Astrocyte of the spinal cord (primary cell): ENCODE results near the gene HRH3.

Experiments used
- DNase-seq: peaks from one replicate; pipeline ENCODE4 v3.0.0; 2011; ENCODE audit warnings: low read depth, low spot score
- H3K4me3 ChIP-seq: 2 replicates; pipeline ENCODE4 v1.5.1; 2011; ENCODE audit warnings: low read depth, mild to moderate bottlenecking, low read length, moderate library complexity
- CTCF ChIP-seq: IDR thresholded peaks from 2 replicates; pipeline ENCODE4 v1.5.1; 2012; ENCODE audit warnings: low read depth, mild to moderate bottlenecking, low read length, inconsistent platforms
- in situ Hi-C: cut with HindIII; loops from 2 replicates; pipeline ENCODE4 v1.10.0; 2017; ENCODE audit warnings: low sequenced_read_pairs

Gene HRH3

GRCh38 chr20:62232194-62232593 lies 12.1 kb upstream of the HRH3 start:
- no peak for TF ChIP-seq CTCF
- DNase-seq = no peak
- in situ Hi-C loops = no loop called here
- no peak overlapping the region for H3K4me3 ChIP-seq

GRCh38 chr20:62231292-62231691 lies 11.2 kb upstream of the HRH3 start:
- in situ Hi-C loops = no loop called here
- no peak overlapping the region for H3K4me3 ChIP-seq
- TF ChIP-seq CTCF = no peak
- no peak for DNase-seq

GRCh38 chr20:62230696-62231095 lies 10.6 kb upstream of the HRH3 start:
- no peak for DNase-seq
- no peak for TF ChIP-seq CTCF
- no peak overlapping the region for H3K4me3 ChIP-seq
- in situ Hi-C loops = no loop called here

DNA sequence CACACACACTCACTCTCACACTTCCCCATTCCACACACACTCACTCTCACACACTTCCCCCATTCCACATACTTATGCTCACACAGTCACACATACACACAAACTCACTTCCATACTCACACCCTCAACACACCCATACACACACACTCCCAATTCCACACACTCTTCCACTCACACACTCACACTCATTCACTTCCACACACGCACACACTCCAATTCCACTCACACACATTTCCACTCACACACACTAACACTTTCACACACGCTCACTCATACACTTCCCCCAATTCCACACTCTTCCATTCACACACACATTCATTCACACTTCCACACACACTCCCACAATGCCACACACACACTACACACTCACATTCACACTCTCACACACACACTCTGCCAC lies 10.2 kb upstream of the HRH3 start:
- TF ChIP-seq CTCF = no peak
- H3K4me3 ChIP-seq = no peak overlapping the region
- DNase-seq = no peak
- in situ Hi-C loops = no loop called here

DNA sequence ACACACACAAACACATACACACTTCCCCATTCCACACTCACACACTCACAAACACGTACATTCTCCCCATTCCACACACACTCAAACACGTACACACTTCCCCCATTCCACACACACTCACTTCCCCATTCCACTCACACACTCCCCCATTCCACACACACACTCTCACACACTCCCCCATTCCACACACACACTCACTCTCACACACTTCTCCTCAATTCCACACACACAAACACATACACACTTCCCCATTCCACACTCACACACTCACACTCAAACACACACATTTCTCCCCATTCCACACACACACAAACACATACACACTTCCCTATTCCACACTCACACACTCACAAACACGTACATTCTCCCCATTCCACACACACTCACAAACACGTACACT lies 9.6 kb upstream of the HRH3 start:
- H3K4me3 ChIP-seq = no peak overlapping the region
- DNase-seq = no peak
- TF ChIP-seq CTCF = no peak
- in situ Hi-C loops = no loop called here

DNA sequence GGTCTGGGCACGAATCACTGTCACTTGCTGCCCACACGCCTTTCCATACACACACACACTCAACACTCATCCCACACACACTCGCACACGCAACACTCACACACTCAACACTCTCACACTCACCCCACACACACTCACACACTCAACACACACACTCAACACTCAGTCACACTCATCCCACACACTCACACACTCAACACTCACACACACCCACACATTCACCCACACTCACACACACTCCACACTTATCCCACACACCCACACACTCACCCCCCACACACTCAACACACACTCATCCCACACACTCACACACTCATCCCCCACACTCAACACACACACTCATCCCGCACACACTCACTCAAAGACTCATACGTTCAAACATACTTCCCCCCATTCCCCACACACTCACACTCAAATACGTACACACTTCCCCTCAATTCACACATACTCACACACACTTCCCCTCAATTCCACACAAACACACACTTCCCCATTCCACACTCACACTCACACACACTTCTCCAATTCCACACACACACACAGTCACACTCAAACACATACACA lies 9.0 kb upstream of the HRH3 start:
- no peak overlapping the region for H3K4me3 ChIP-seq
- in situ Hi-C loops = no loop called here
- DNase-seq = no peak
- TF ChIP-seq CTCF = no peak
